HG03460 (cell line): Measurements from ENCODE around the gene ARPC5.
"Not testable (repeated sequence)": the region's sequence is repeated elsewhere in the genome, so short reads cannot be mapped to it uniquely, and the experiment has no call there.

Experiments
- ATAC-seq: cut with Tn5 transposase; IDR thresholded peaks from one replicate; pipeline ENCODE4 v1.9.1; 2021; ENCODE audit not compliant: unreplicated experiment

The ARPC5 gene

DNA sequence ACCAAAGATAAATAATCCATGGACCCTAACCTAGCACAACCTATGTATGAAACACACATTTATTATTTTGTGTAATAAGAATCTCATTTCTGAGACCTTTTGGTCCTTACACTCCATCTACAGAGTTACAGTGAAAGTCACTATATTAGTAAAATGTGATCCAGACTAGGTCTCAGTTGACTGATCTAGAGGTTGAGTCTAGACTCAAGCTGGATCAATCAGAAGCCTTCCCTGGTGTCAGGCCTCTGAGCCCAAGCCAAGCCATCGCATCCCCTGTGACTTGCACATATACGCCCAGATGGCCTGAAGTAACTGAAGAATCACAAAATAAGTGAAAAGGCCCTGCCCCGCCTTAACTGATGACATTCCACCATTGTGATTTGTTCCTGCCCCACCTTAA lies 22.6 kb downstream of the ARPC5 start:
- not testable (repeated sequence) for ATAC-seq

DNA sequence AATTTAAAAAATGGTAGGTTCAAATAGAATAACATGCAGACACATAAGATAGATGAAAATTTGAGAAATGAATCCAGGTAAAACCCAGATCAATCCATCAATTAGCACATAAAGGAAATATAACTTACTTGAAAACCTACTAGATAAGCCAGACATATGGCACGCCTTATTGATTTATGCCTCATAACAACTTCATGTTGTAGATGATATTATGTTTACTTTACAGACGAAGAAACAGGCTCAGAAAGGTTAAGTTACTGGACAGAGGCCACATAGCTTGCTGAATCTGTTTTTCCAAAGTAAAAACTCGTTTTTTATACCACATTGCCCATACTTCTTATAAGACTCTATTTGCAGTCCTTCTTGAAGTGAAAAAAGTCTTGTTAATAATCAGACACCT lies 23.2 kb downstream of the ARPC5 start:
- no peak for ATAC-seq

DNA sequence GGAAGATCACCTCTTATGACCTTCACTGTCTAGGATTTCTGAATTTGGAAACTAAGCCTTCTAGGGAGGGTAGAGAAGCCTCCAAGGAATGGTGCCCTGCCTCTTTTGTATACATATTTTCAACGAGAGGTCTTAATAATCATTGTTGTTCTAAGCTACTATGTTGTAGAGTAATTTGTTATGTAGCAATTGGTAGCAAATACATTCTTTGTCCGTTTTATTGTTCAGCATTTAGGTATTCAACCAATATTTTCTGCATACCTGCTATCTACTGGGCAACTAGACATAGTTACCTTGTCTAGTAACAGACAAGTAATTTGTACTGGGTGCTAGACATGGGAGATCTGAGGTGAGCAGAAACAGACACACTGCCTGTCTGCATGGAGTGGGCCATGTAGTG lies 24.6 kb downstream of the ARPC5 start:
- ATAC-seq, result no peak

DNA sequence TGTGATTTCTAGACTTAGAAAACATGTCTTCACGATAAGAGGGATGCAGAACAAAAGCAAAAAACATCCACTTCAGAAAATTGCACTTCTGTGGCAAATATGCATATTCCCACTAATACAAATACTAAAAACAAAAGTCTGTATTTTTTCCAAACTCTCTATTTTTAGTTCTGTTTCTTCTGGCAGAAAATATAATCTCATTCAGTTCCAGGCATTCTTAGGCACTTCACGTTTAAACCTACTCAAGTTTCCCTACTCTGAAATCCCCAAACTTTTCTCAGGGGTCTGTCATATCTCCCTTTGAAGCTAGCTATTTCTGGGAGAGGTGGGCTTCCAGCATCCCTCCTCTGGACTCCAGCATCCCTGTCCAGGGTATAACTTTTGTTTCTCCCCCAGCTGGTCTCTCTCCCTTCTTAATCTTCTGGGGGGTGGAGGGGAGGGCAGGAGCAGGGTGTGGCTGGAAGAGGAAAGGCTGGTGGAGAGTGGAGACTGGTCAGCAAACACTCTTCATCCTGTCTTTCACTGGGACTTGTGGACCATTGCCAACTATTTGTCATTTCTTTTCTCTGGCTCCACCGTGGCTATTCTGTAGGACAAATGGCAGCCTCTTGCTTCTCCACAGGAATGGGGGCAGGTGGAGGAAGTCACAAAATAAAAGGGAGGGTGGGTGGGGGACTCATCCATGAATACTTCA lies 25.7 kb downstream of the ARPC5 start:
- ATAC-seq, result no peak

DNA sequence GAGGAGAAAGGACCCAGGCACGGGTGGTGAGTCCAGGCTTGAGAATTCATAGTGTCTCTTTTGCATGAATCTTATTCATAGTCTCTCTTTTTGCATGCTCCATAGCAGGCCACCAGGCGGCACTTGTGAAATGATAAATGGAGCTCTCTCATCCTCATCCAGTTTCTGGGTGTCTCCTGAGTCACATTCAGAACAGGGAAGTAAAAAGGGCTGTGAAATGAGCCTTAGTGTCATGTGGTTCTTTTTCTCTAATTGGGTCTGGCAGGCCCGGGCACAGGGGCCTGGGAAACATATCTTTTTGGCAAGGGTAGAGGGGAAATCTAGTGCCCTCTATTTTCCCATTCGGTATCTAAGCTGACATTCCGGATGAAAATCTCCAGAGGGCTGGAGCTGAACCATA lies 26.3 kb downstream of the ARPC5 start:
- ATAC-seq, result peak; percentile 36

DNA sequence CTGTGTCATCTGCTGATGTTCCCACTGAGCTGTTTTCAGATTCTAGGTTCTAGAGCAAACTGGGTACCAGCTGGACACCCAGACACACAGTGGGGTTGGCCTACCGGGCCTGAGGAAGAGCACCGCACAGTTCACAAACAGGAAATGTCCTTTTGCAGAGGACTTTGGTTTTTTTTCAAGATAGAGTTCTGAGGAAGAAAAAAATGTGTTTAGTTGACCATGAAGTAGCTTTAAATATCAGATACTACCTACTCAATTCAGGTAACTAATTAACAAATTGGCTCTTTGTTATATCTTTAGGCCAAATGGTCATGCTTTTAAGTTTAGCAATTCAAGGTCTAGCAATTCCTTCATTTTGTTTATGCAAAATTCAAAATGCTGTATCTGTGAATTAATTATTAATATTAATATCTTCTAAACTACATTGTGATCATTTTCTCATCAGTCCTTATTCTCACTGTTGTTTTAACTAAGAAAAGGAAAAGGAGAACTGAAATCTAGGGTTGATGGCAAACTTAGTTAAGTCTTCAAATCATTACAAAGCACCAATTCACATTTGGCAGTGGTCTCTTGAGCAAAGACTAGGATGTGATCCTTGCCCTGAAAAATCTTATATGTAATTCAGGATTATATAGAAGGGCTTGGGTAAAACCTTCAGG lies 28.1 kb downstream of the ARPC5 start:
- ATAC-seq, result peak; percentile 38

DNA sequence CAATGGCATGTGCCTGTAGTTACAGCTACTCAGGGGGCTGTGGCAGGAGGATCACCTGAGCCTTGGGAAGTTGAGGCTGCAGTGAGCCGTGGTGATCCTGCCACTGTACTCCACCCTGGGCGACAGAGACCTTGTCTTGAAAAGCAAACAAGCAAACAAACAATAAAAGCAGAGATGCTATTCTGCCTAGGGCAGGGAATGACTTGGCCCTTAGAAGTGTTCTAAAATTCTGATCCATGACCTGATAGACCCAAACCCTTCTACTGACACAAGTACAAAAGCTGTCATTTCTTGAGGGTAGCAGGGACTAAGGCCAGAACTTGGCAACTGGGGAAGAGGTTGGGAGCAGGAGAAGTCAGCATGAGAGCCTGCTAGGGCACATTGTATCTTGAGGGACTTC lies 29.7 kb downstream of the ARPC5 start:
- ATAC-seq, result no peak

DNA sequence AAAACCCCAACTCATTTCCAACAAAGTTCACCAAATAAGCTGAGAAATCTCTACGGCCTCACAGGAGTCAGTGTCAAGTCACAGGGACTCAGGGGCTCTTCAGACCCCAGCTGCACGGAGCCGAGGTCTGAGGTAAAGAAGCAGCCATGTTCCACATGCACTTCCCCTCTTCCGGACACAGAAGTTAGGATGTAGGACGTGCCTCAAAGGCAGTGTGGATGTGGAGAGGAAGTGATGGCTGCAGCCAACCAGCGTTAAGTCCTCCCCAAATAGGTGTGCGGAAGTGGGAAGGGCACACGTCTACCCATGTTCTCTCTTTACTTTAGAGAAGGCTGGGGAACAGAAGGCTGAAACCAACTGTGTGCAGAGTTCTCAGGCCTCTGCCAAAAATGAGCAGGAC lies 30.8 kb downstream of the ARPC5 start:
- ATAC-seq, result no peak

DNA sequence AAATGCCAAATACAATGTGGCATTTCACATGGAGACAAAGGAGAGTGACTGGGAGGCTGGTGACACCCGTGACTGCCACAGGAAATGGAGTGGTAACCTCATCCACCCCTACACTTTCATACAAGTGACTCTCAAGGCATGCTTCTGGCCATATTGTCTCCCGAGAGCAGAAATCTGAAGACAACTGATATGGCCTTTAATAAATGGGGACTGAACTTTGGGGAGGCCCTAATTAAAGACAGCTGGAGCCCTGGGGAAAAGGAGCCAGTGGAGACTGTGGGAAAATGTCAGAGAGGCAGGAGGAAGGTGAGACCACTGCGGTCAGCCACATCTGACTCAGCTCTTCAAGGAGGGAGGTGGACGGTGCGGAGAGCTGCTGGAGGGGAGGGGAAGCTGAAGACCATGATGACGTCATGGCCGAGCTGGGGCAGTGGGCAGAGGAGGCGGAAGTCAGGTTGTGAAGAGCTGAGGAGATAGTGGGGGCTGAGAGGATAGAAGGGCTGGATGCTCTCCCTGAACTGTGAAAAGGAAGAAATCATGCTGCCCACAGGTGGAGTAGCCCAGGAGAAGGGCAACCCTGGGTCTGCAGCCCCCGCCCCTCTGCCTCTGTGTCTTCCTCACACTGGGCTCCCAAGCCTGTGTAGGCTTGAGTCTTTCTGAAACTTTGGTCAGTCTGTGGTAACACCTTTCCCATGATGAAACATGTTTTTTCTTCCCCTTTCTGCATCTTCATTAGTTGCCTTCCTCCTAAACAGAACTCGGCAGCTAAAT lies 31.4 kb downstream of the ARPC5 start:
- ATAC-seq, result peak; percentile 31

DNA sequence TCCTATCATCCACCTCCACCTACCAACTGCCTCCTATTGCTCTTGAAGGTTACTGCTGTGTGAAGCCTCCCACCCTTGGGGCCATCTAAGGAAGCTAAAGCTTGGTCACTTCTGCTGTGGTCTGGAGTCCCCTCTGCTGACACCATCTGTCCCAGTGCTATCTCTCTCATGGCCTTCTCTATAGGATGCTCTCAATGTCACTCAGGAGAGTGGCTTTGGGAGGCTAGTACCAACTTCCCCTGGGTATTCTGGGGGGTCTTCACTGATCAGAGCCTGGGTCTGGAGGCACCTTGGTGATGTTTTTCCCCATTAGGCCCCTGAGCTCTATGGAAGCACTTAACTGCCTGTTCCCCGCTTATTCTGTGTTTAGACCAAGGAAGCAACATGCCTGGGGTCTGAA lies 33.1 kb downstream of the ARPC5 start:
- no peak for ATAC-seq

DNA sequence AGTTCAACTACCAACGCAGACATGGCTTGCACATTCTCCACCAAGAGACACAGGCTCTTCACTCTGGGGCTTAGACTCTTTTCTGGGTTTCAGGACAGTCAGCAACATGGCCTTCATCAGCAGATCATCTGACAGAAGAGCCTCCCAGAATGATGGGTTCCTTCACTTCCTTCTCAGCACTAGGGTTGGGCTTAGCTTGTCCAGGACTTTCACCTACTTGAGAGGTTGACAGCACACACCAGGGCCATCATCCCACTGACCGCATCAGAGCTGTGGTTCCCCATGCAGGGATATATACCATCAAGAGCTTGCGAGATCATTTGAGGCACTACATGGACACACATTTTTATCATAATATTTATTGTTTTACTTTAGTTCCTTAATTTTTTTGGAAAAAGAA lies 34.9 kb downstream of the ARPC5 start:
- ATAC-seq, result no peak

DNA sequence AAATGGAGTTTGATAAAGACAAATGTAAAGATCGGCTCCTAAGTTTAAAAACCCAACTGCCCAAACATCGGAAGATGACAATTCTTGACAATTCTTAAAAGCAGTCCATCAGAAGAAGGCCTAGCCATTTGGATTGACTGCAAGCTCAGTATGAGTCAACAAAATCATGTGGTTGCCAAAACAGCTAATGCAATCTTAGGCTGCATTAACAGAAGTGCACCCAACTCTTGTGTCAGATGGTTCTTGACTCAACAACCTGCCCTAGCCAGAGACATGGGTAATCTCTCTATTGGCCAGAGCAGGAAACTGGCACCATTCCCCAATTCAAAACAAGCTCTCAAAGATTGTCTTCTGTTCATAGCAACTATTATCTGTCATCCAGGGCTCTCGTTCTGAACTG lies 35.4 kb downstream of the ARPC5 start:
- no peak for ATAC-seq

DNA sequence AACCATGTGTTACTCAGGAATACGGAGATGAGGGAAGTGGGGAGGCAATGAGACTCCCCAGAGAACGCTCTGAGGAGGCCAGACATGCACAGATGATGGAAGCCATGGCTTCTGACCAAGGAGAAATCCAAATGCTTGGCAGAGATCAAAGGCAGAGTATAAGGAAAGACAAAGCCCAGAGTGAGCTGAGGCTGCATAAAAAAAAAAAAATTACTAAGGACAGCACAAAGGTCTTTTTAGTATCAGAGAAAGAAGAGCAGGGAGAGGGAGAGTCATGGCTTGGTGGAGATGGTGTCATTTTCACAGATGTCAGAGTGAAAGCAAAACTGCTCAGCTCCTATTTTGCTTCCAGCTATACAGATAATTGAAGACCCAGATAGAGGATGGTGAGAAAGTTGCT lies 37.2 kb downstream of the ARPC5 start:
- ATAC-seq, result peak; percentile 81

DNA sequence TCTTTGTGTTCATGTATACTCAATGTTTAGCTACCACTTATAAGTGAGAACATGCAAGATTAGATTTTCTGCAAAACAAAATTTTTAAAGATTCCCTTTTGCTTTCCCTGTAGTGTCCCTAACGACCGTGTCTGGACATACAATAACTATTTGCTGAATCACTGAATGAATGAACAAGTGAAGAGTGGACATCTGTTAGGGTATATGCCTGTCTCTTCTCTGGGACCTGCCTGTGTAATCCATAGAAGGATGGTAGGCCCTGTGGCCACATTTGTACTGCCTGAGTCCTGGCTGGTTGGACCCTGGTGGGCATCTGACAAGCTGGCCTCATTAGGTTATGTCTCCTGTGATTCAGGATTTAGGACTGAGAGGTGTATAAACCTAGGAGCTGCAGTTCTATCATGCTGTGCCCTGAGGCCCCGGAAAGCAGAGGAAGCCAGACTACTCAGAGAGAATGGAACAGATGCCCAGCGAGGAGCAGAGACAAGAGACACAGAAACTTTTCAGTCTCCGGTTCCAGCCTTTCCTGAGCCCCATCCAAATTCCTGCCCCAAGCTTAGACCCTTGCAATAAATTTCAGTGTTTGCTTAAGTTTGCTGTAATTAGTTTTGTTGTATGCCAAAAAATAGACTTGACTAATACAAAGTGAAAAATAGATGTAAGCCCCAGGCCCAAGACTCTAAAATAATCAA lies 37.8 kb downstream of the ARPC5 start:
- no peak for ATAC-seq

DNA sequence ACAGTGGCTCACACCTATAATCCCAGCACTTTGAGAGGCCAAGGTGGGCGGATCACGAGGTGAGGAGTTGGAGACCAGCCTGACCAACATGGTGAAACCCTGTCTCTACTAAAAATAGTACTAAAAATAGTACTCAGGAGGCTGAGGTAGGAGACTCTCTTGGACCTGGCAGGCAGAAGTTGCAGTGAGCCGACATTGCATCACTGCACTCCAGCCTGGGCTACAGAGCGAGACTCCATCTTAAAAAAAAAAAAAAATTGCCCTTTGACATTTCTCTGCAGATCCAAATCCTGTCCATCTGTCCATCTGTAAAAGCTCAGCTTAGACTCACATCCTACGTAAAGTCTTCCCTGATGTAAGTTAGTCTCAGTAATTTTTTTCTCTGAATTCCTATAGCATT lies 39.1 kb downstream of the ARPC5 start:
- ATAC-seq, result no peak

DNA sequence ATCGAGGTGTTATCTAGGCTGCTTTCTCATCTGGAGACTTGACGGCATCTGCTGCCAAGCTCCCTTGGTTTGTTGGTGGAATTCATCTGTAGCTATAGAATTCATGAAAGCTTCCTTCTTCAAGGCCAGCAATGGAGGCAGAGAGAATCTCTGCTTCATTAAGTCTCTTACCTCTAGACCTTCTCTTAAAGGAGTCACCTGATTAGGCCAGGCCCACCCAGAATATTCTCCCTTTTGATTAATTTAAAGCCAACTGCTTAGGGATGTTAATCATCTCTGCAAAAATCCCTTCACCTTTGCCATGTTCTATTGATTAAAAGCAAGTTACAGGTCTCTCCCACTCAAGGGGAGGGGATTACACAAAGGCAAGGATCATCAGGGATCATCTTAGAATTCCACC lies 40.0 kb downstream of the ARPC5 start:
- no peak for ATAC-seq

DNA sequence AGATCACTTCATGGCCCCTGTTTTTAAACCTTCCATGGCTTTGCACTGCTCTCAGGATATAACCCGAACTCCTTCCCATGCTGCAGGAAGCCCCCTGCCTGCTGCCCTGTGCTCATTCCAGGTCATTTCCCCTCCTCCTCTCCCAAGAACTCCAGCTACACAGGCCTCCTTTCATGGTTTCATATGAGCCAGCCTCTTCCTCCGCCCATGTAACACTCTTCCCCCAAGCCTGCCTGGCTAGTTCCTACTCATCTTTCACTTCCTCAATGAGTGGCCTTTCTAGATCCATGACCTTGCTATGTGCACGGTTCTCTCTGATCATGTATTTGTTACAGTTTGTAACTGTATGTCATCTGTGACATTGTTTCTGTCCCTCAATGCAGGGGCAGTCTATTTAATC lies 42.2 kb downstream of the ARPC5 start:
- peak; percentile 45 for ATAC-seq

DNA sequence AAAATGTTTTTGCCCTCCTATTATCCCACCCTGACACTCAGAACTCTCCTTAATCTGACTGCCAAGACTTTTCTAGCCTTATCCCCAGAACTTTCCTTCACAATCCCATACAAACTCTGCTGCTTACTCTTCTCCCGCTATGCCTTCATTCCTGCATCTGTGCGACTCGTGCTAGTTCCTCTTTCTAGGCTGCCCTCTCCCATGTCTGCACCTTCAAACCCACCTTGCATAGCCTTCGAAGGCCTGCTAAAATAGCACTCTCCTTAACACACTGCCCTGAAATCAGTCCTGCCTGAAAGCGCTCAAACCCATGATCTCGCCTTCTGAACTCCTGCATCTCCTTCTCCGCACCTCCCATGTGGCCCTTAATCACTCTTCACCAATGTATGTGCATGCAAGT lies 42.9 kb downstream of the ARPC5 start:
- ATAC-seq, result no peak

DNA sequence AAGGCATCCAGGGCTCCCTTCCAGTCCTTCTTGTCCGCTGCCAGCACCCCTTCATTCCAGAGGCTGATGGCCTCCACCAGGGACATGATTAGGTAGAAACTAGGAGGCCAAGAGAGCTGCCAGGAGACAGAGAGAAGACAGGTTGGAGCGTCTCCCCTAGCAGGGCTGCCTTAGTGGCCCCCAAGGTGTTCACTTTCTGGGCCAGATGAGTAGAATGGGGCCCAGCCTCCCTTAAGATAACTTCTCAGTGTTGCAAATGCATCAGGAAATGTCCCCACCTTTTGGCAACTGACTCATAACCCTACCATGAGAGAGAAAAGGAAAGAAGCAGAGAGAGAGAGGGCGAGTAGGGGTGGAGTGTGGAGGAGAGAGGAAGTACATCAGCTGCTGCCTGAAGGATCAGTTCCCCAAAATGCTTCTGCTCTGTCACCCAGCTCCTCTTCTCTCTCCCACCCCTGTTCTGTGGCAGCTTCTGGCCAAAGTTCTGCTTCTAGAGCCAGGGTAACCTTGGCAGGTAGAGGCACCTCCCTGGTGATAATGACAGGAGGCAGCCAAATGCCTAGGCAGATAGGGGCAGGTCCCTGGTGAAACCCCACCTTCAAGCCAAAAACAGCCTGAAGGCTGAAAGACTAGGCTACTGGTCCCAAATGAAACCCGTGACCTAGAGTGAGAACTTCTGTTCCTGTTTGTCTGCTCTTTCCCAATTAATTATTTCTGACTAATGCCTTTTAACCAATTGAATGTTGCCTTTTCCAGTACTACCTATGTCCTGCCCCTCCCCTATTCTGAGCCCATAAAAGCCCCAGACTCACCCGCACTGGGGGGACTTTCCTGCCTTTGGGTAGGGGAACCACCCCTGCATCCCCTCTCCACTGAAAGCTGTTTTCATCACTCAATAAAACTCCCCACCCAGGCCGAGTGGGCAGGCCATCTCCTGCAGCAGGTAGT lies 45.1 kb downstream of the ARPC5 start, which contains the start of gene NCF2:
Gene NCF2 (minus strand): TSS at position 216 of the 948 bp plus-strand sequence. CDS start 130 bp downstream, at position 86.
- ATAC-seq, result peak; percentile 80

DNA sequence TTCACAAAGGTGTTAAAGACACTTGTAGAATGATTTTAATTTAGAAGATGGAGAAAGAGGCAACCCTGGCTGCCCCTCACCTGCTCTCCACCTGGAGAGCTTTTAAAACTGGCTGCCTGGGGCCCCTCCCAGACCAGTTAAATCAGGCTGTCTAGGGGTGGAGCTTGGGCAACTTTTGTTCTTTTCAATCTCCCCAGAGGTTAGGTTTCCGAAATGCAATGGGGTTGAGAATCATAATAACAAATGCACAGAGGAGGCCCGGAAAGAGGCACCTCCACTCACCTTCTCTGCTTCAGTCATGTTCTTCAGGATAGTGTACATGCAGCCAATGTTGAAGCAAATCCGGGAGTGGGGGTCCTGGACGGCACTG lies 45.7 kb downstream of the ARPC5 start:
- no peak for ATAC-seq
